ENCODE data around the gene ABCA4.
"Not testable (repeated sequence)": the region's sequence is repeated elsewhere in the genome, so short reads cannot be mapped to it uniquely, and the experiment has no call there.

ABCA4 gene

GRCh38 chr1:93969371-93969770 is 151.6 kb downstream of the ABCA4 start:
- no peak for DNase-seq

- DNase-seq: peak; percentile 38
Observed at GRCh38 chr1:93967306-93967705, 153.6 kb downstream of the ABCA4 start.

GRCh38 chr1:93965888-93966287 is 155.1 kb downstream of the ABCA4 start:
- DNase-seq: no peak

GRCh38 chr1:93965256-93965655 is 155.7 kb downstream of the ABCA4 start:
- DNase-seq: no peak

- DNase-seq: no peak
Observed at GRCh38 chr1:93964777-93965200, 156.2 kb downstream of the ABCA4 start.

GRCh38 chr1:93964096-93964776 is 156.7 kb downstream of the ABCA4 start:
- no peak for DNase-seq

- no peak for DNase-seq
Observed at GRCh38 chr1:93963585-93963984, 157.4 kb downstream of the ABCA4 start.

GRCh38 chr1:93961906-93962305 is 159.0 kb downstream of the ABCA4 start:
- no peak for DNase-seq

- no peak for DNase-seq
Observed at GRCh38 chr1:93961443-93961842, 159.5 kb downstream of the ABCA4 start.

- DNase-seq: no peak
Observed at GRCh38 chr1:93960641-93961147, 160.3 kb downstream of the ABCA4 start.

GRCh38 chr1:93959413-93959812 is 161.5 kb downstream of the ABCA4 start:
- DNase-seq: no peak

GRCh38 chr1:93958726-93959100 is 162.2 kb downstream of the ABCA4 start:
- DNase-seq: no peak

GRCh38 chr1:93958032-93958725 is 162.8 kb downstream of the ABCA4 start:
- DNase-seq: no peak

- DNase-seq: no peak
Observed at GRCh38 chr1:93955765-93956164, 165.2 kb downstream of the ABCA4 start.

- not testable (repeated sequence) for DNase-seq
Observed at GRCh38 chr1:93947002-93947686, 173.8 kb downstream of the ABCA4 start.

Data from right hindlimb (tissue), 1 donor.